ENCODE results near the gene TNF.

TNF gene

DNA sequence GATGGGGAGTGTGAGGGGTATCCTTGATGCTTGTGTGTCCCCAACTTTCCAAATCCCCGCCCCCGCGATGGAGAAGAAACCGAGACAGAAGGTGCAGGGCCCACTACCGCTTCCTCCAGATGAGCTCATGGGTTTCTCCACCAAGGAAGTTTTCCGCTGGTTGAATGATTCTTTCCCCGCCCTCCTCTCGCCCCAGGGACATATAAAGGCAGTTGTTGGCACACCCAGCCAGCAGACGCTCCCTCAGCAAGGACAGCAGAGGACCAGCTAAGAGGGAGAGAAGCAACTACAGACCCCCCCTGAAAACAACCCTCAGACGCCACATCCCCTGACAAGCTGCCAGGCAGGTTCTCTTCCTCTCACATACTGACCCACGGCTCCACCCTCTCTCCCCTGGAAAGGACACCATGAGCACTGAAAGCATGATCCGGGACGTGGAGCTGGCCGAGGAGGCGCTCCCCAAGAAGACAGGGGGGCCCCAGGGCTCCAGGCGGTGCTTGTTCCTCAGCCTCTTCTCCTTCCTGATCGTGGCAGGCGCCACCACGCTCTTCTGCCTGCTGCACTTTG is at the start of gene TNF:
Gene TNF, plus strand, starts transcription at position 231 of the 567 bp plus-strand sequence. Its CDS starts 177 bp downstream, at position 408.
- DNase-seq = no peak

- DNase-seq = no peak
These were observed 49.3 kb upstream of the TNF start for GRCh38 chr6:31525932-31526591.

- DNase-seq = no peak
These were observed 47.0 kb upstream of the TNF start for GRCh38 chr6:31528307-31528777.

GRCh38 chr6:31528821-31529328 is 46.5 kb upstream of the TNF start, which contains the start of gene MCCD1:
MCCD1 (plus strand) TSS chr6:31528962; CDS start chr6:31529015, 53 bp downstream.
- no peak for DNase-seq

GRCh38 chr6:31529329-31530150 is 45.8 kb upstream of the TNF start:
- no peak for DNase-seq

DNA sequence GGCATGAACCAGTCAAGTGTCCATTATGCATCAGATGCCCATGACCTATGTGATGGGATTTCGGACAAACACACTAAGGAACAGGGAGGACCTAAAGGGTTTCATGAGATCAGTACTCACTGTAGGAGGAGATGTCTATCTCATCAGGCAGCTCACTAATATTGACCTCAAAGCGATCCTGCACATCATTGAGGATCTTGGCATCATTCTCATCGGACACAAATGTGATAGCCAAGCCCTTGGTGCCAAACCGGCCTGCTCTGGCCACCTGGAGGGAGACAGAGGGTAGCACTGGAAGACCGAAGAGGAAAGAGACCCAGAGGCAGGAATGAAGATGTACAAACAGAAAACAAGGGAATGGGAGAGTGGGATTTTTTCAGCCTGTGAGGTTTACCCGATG is 44.7 kb upstream of the TNF start:
- no peak for DNase-seq

- no peak for DNase-seq
These were observed 44.2 kb upstream of the TNF start for GRCh38 chr6:31531162-31531561.

DNA sequence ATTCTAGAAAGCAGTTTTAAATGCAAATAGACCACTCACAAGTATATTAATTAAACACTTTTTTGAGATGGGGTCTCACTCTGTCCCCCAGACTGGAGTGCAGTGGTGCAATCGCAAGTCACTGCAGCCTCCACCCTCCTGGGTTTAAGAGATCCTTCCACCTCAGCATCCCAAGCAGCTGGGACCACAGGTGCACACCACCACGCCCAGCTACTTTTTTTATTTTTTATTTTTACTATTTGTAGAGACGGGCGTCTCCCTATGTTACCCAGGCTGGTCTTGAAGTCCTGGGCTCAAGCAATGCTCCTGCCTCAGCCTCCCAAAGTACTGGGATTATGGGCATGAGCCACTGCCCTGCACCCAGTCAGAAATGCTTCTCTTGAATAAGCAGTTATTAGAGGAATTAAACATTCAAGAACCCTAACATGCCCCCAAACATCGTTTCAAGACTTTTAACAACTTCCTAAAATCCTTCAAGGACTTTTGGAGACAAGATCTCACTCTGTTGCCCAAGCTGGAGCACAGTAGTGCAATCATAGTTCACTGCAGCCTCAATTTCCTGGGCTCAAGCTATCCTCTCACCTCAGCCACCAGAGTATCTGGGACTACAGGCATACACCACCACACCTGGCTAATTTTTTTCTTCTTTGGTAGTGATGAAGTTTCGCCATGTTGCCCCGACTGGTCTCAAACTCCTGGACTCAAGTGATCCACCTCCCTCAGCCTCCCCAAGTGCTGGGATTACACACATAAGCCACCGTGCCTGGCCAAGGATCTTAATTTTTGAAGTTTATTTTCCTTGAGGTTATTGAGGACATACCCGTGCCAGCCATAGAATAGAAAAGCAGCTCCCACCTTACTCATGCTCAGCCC is 43.4 kb upstream of the TNF start:
- no peak for DNase-seq

DNA sequence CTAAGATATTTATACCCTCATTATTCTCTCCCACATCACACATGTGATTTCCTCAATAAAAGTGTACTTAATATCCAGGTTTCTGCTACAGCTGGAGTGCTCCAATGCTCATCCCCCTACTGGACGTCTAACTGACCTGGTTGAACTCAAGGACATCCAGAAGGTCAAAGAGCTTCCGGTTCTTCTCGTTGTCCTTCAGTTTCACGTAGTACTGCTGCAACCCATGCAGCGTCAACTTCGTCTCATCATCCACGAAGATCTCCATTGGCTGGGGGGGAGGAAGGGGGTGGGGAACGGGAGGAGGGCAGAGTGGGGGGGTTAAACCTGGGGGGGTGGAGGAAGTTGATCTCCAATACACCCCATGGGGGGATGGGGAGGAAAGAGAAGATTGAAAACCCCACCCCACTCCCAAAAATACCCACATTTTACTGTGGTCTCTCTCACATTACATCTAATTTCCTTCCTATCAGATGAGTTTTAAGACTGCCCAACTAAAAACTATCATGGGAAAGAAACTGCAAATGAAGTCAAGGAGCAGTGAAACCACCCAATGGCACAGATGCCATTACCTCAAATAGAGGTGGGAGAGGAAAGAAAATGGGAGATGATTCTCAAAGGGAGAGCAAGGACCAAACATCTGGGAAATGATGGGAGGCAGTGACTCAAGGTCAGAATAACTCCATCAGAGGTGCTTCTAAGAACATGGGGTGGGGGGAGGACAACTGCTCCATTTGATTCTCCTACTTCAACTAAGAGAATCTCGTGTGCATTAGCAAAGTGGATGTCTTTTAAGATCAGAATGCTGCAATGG is 42.5 kb upstream of the TNF start:
- DNase-seq = no peak

- DNase-seq = no peak
These were observed 41.9 kb upstream of the TNF start for GRCh38 chr6:31533455-31533841.

- no peak for DNase-seq
These were observed 41.4 kb upstream of the TNF start for GRCh38 chr6:31534011-31534410.

DNA sequence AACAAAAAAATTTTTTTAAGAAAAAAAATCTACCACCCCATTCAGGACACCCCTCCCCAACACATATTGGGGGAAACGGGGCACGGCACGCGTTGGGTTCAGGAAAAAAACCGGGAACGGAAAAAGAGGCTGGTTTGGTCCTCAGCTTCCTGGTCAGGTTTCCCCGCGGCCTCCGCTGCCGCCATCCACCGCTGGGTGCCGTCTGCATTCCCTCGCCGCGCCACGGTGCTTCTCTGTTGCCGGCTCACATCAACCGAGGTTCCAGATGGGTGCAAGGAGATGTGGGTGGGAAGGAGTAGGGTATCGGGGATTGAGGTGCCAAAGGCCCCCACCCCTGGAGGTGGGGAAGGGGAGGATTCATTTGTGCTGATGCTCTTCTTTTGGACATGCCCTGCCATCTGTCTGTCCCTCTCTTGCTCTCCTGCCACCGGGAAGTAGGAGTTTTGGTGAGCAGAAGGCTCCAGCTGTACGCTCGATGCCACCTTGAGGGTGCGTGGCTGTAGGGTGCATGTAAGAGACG is 40.8 kb upstream of the TNF start:
- no peak for DNase-seq

GRCh38 chr6:31535538-31536324 is 39.6 kb upstream of the TNF start:
- DNase-seq = no peak

GRCh38 chr6:31538805-31539400 is 36.5 kb upstream of the TNF start:
- no peak for DNase-seq

DNA sequence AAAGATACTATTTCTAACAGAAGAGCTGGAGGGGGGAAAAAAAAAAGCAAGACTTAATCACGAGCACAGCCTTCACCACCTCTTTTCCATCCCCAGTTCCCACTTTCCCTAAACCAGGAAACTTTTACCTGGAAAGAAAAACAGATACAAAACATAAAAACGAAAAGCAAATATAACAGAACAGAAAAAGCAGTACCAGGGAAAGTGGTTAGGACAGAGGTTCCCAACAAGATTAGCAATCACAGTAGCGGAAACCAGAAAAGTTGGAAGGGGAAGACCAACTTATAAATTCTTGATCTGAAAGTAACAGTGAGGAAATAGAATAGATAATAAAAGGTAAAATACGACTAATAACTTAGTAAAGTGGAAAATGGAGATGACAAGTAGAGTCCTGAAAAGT is 34.7 kb upstream of the TNF start:
- no peak for DNase-seq

GRCh38 chr6:31541059-31541657 is 34.2 kb upstream of the TNF start:
- DNase-seq = no peak

DNA sequence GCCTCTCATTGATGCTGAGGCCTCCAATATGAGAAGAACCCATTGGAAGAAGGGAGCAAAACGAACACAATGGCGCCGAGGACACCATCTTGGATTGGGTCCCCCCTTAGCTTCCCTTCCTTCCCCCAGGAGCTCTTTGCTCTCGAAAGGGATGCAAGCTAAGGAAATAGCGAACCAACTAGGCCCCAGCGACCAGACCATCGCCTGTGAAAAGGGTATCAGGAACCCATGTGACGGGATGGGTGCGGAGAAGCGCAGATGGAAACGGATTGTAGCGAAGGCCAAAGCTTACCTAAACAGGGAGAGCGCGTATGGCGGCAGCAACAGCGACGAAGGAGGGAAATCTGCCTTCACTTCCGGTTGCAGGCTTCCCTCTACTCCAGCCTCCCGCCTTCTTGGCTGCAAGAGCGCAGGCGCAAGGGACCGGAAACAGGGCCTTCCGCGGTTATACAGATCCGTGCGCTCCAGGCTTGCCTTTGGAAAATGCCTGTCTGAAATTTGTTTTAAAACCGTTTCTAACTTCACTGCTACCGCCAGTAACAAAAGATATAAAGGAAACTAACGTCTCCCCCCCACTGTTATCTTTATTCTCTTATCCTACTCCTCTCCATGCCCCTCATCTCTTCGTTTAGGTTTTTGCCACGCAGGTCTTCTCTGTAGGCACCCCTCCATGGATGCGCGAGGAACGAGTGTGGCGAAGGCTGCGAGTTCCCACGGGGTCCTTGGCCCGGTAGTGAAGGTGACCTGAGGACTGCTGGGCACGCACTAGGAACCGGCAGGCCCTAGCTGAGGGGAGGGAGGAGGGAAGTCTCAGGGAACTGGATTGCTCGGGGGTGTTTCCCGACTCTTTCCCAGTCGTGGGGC is 33.5 kb upstream of the TNF start, which contains the start of gene DDX39B:
Gene DDX39B, minus strand, starts transcription at position 346 of the 864 bp plus-strand sequence. CDS start 1,471 bp downstream, outside the sequence.
- DNase-seq = peak; percentile 95

GRCh38 chr6:31543639-31544038 is 31.7 kb upstream of the TNF start:
- no peak for DNase-seq

DNA sequence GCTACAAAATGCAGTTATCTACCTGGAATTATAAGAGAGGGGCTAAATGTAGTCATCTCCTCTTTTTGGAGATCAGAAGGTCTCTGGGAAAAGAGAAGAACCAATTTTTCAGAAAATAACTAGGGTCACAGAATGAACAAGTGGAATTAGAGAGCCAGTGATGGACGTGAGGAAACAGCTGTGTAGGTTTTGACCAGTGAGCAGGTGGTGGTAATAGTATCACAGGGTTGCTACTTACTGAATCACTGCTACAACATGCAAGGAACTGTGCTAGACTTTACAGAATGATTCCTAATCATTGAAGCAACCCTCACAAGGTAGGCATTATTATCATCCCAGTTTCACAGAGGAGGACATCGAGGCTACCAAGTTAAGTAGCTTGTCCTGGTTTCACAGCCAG is 30.7 kb upstream of the TNF start:
- DNase-seq = no peak
